Activated naive CD4-positive, alpha-beta T cell treated with anti-CD3 and anti-CD28 coated beads, Interleukin-2, amount 50 U/mL, for 72 hours (primary cell): ENCODE results near the gene TTC21B. TPM values are rescaled to one million over a fixed set of nuclear protein-coding genes. Genes with fewer than 3 reads are reported as not detected.
"Not testable (repeated sequence)": the region's sequence is repeated elsewhere in the genome, so short reads cannot be mapped to it uniquely, and the experiment has no call there.

Experiments
- ATAC-seq, 2 donors: fragments of 150-1000 bp; cut with Tn5 transposase; 2 replicates each; pipeline ENCODE4 v1.10.0; 2021; ENCODE audit warnings: mild to moderate bottlenecking in 2 of 2, moderate library complexity in 2 of 2
- DNase-seq, 2 donors: peaks; one replicate each; pipeline ENCODE4 v3.0.0; 2021 to 2022; ENCODE audit warnings: low spot score in 2 of 2
- H3K27ac Mint-ChIP-seq, 2 donors: one replicate each; pipeline ENCODE4 v1.8.0; 2022; ENCODE audit warnings: mild to moderate bottlenecking in 2 of 2, mixed read lengths in 2 of 2
- H3K36me3 Mint-ChIP-seq, 2 donors: one replicate each; pipeline ENCODE4 v1.8.0; 2022; ENCODE audit warnings: mixed read lengths in 2 of 2
- H3K9me3 Mint-ChIP-seq, 2 donors: one replicate each; pipeline ENCODE4 v1.8.0; 2022; ENCODE audit warnings: mixed read lengths in 2 of 2
- total RNA-seq, 2 donors: library from RNA; stranded (reverse); gene quantifications; one replicate each; pipeline ENCODE4 v1.2.3, GENCODE V29; 2022

The TTC21B gene
- total RNA-seq = 10 to 100 TPM; 22.6 to 27.3 TPM

GRCh38 chr2:165953655-165954606, at the start of gene TTC21B:
Gene TTC21B, minus strand, starts transcription at chr2:165953776. Its CDS starts 71 bp downstream, at chr2:165953705.
- no peak within 1 kb of the TSS for H3K27ac Mint-ChIP-seq

GRCh38 chr2:166000401-166000800, 46.8 kb upstream of the TTC21B start:
- Mint-ChIP-seq H3K9me3 (no peaks in the 10 kb centered on the region), H3K36me3 (no peaks in the 10 kb centered on the region), H3K27ac (no peak overlapping the region)
- DNase-seq = no peak
- no peak for ATAC-seq

More at GRCh38 chr2:165953655-165954606, at the start of gene TTC21B:
- DNase-seq (peak; percentile 90 to 91), ATAC-seq (peak; percentile 97 to 98)
- Mint-ChIP-seq H3K36me3 (peaks cover 0 to 4% of the 10 kb centered on the region in 2 donors), H3K9me3 (no peaks in the 10 kb centered on the region)

- DNase-seq = no peak
- Mint-ChIP-seq H3K36me3 (no peaks in the 10 kb centered on the region), H3K27ac (no peak overlapping the region), H3K9me3 (no peaks in the 10 kb centered on the region)
- no peak for ATAC-seq
These were observed 37.3 kb upstream of the TTC21B start for GRCh38 chr2:165990846-165991245.

- DNase-seq = no peak
- no peak overlapping the region for H3K27ac Mint-ChIP-seq
- ATAC-seq = no peak
- H3K36me3 Mint-ChIP-seq = no peaks in the 10 kb centered on the region
- no peaks in the 10 kb centered on the region for H3K9me3 Mint-ChIP-seq
These were observed 36.3 kb upstream of the TTC21B start for GRCh38 chr2:165989851-165990250.

GRCh38 chr2:165985120-165985519, 31.5 kb upstream of the TTC21B start:
- Mint-ChIP-seq H3K9me3 (no peaks in the 10 kb centered on the region), H3K36me3 (no peaks in the 10 kb centered on the region), H3K27ac (no peak overlapping the region)
- no peak for DNase-seq
- no peak for ATAC-seq

GRCh38 chr2:165972161-165972560, 18.6 kb upstream of the TTC21B start:
- not testable (repeated sequence) for H3K27ac Mint-ChIP-seq, H3K9me3 Mint-ChIP-seq, H3K36me3 Mint-ChIP-seq, ATAC-seq, DNase-seq

GRCh38 chr2:165970663-165971062, 17.1 kb upstream of the TTC21B start:
- H3K9me3 Mint-ChIP-seq = no peaks in the 10 kb centered on the region
- ATAC-seq (no peak), DNase-seq (no peak)
- no peaks in the 10 kb centered on the region for H3K36me3 Mint-ChIP-seq
- no peak overlapping the region for H3K27ac Mint-ChIP-seq

- no peaks in the 10 kb centered on the region for H3K36me3 Mint-ChIP-seq
- no peaks in the 10 kb centered on the region for H3K9me3 Mint-ChIP-seq
- H3K27ac Mint-ChIP-seq = no peak overlapping the region
- ATAC-seq = no peak
- no peak for DNase-seq
These were observed 15.7 kb upstream of the TTC21B start for GRCh38 chr2:165969227-165969626.

GRCh38 chr2:165967746-165968145, 14.2 kb upstream of the TTC21B start:
- DNase-seq (no peak), ATAC-seq (no peak)
- no peak overlapping the region for H3K27ac Mint-ChIP-seq
- no peaks in the 10 kb centered on the region for H3K36me3 Mint-ChIP-seq
- H3K9me3 Mint-ChIP-seq = no peaks in the 10 kb centered on the region

GRCh38 chr2:165961818-165962217, 8.2 kb upstream of the TTC21B start:
- ATAC-seq (no peak), DNase-seq (no peak)
- Mint-ChIP-seq H3K36me3 (no peaks in the 10 kb centered on the region), H3K27ac (no peak overlapping the region), H3K9me3 (no peaks in the 10 kb centered on the region)

- ATAC-seq = no peak
- no peak for DNase-seq
- Mint-ChIP-seq H3K27ac (no peak overlapping the region), H3K9me3 (no peaks in the 10 kb centered on the region), H3K36me3 (peaks cover 0 to 4% of the 10 kb centered on the region in 2 donors)
These were observed 5.8 kb upstream of the TTC21B start for GRCh38 chr2:165959371-165959770.

GRCh38 chr2:165958313-165958960, 4.9 kb upstream of the TTC21B start:
- DNase-seq (no peak), ATAC-seq (no peak)
- Mint-ChIP-seq H3K36me3 (peaks cover 0 to 4% of the 10 kb centered on the region in 2 donors), H3K27ac (no peak overlapping the region), H3K9me3 (no peaks in the 10 kb centered on the region)

GRCh38 chr2:165957030-165957675, 3.6 kb upstream of the TTC21B start:
- DNase-seq (no peak), ATAC-seq (no peak)
- H3K27ac Mint-ChIP-seq = no peak overlapping the region
- H3K9me3 Mint-ChIP-seq = no peaks in the 10 kb centered on the region
- peaks cover 0 to 4% of the 10 kb centered on the region in 2 donors for H3K36me3 Mint-ChIP-seq

- ATAC-seq = no peak
- Mint-ChIP-seq H3K27ac (no peak overlapping the region), H3K36me3 (peaks cover 0 to 4% of the 10 kb centered on the region in 2 donors), H3K9me3 (no peaks in the 10 kb centered on the region)
- no peak for DNase-seq
These were observed 296 bp downstream of the TTC21B start for GRCh38 chr2:165953306-165953654.

- Mint-ChIP-seq H3K9me3 (no peaks in the 10 kb centered on the region), H3K36me3 (peaks cover 0 to 8% of the 10 kb centered on the region in 2 donors), H3K27ac (no peak overlapping the region)
- DNase-seq (no peak), ATAC-seq (no peak)
These were observed 800 bp downstream of the TTC21B start for GRCh38 chr2:165952741-165953211.

- DNase-seq = no peak
- Mint-ChIP-seq H3K27ac (no peak overlapping the region), H3K36me3 (peaks cover 4 to 10% of the 10 kb centered on the region in 2 donors), H3K9me3 (no peaks in the 10 kb centered on the region)
- ATAC-seq = no peak
These were observed 1.5 kb downstream of the TTC21B start for GRCh38 chr2:165952085-165952484.

GRCh38 chr2:165950438-165950837, 3.1 kb downstream of the TTC21B start:
- no peak for DNase-seq

More at GRCh38 chr2:165950438-165950837, 3.1 kb downstream of the TTC21B start:
- no peak for ATAC-seq
- Mint-ChIP-seq H3K9me3 (no peaks in the 10 kb centered on the region), H3K36me3 (peaks cover 5 to 6% of the 10 kb centered on the region in 2 donors), H3K27ac (no peak overlapping the region)
